Mucosa of descending colon (tissue), 3 donors: Measurements from ENCODE around the gene NUP54. TPM values are rescaled to one million over a fixed set of nuclear protein-coding genes. Genes with fewer than 3 reads are reported as not detected.
A peak's percentile ranks its signal among the peaks of the same experiment; 100 is the strongest.

ENCODE experiments used
- ATAC-seq: fragments of 200-7000 bp; cut with Tn5 transposase; one replicate; pipeline ENCODE4 v1.9.1; 2020; ENCODE audit warnings: mild to moderate bottlenecking, moderate library complexity
- DNase-seq, 3 donors: peaks; one replicate each; pipeline ENCODE4 v3.0.0-alpha.2; 2020
- H3K36me3 ChIP-seq: fragments of 200-600 bp; one replicate; pipeline ENCODE4 v1.8.0; 2021; ENCODE audit warnings: low read depth, mild to moderate bottlenecking
- H3K4me1 ChIP-seq: fragments of 200-600 bp; one replicate; pipeline ENCODE4 v1.8.0; 2021; ENCODE audit warnings: low read depth, mild to moderate bottlenecking
- H3K4me3 ChIP-seq: fragments of 200-600 bp; one replicate; pipeline ENCODE4 v1.8.0; 2021; ENCODE audit warnings: mild to moderate bottlenecking
- H3K9me3 ChIP-seq: fragments of 200-600 bp; one replicate; pipeline ENCODE4 v1.8.0; 2021; ENCODE audit warnings: mild to moderate bottlenecking
- intact Hi-C, 2 donors: fragments of 100-400 bp; cut with DNase I in 1 of 2; cut with micrococcal nuclease in 1 of 2; formaldehyde crosslinking; loops; one replicate each; pipeline versions ENCODE4 v1.11.0 to v1.11.1; 2022; cut with DNase I, micrococcal nuclease
- total RNA-seq, 3 donors: library from RNA; stranded (reverse); fragmentation: NEBNext Ultra II Directional in 2 of 3; extraction: Animal tissue kit (Norgen Biotek cat#: 25700) in 2 of 3; gene quantifications; one replicate each; pipeline versions ENCODE4 v1.2.1 to v1.2.4, GENCODE V29; 2021 to 2023
- TF ChIP-seq, protein P1 (sequence below): fragments of 200-600 bp; IDR thresholded peaks from one replicate; pipeline ENCODE4 v1.8.0; 2022; ENCODE audit warnings: antibody characterized with exemption, mild to moderate bottlenecking
- donor health status: DM: no; HTN: no; CAD: no; lungs with moderate emphysema.
- donor health status: DM: no; HTN: no; CAD: no.
- donor health status: DM: no; HTN: yes; CAD: no.

The NUP54 gene
- total RNA-seq, 3 donors from 2014 or later, result 32.1 to 40.3 (median 36.4) TPM

- H3K4me1 ChIP-seq, result no peaks in the 10 kb centered on the region
- H3K9me3 ChIP-seq, result no peaks in the 10 kb centered on the region
- no peak overlapping the region for H3K4me3 ChIP-seq
- intact Hi-C loops, result loop anchor here in 1 of 2 donors (10.0 kb wide), 2 partner anchors 75 to 195 kb away; partner anchors contain the start of gene FAM47E
- peaks cover 4% of the 10 kb centered on the region for H3K36me3 ChIP-seq
- TF ChIP-seq, protein P1, sequence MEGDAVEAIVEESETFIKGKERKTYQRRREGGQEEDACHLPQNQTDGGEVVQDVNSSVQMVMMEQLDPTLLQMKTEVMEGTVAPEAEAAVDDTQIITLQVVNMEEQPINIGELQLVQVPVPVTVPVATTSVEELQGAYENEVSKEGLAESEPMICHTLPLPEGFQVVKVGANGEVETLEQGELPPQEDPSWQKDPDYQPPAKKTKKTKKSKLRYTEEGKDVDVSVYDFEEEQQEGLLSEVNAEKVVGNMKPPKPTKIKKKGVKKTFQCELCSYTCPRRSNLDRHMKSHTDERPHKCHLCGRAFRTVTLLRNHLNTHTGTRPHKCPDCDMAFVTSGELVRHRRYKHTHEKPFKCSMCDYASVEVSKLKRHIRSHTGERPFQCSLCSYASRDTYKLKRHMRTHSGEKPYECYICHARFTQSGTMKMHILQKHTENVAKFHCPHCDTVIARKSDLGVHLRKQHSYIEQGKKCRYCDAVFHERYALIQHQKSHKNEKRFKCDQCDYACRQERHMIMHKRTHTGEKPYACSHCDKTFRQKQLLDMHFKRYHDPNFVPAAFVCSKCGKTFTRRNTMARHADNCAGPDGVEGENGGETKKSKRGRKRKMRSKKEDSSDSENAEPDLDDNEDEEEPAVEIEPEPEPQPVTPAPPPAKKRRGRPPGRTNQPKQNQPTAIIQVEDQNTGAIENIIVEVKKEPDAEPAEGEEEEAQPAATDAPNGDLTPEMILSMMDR, result peak; percentile 77
- peak; percentile 81 to 98 (median 89) for DNase-seq
- peak; percentile 98 for ATAC-seq
These were observed 31.5 kb upstream of the NUP54 start for GRCh38 chr4:76179398-76180318.

- H3K4me1 ChIP-seq, result no peaks in the 10 kb centered on the region
- no peak overlapping the region for H3K4me3 ChIP-seq
- H3K36me3 ChIP-seq, result peaks cover 4% of the 10 kb centered on the region
- intact Hi-C loops, result loop anchor here in 1 of 2 donors (10.0 kb wide), 1 partner anchor 77 kb away; the partner anchor contains the start of gene FAM47E
- no peaks in the 10 kb centered on the region for H3K9me3 ChIP-seq
- ATAC-seq (no peak), DNase-seq (no peak)
- TF ChIP-seq, protein P1, result no peak
These were observed 30.1 kb upstream of the NUP54 start for GRCh38 chr4:76178296-76178695.

- no peaks in the 10 kb centered on the region for H3K9me3 ChIP-seq
- no peak overlapping the region for H3K4me3 ChIP-seq
- DNase-seq (no peak), ATAC-seq (no peak)
- TF ChIP-seq, protein P1, result no peak
- H3K36me3 ChIP-seq, result peaks cover 8% of the 10 kb centered on the region
- intact Hi-C loops, result loop anchor here in 1 of 2 donors (10.0 kb wide), 1 partner anchor 77 kb away; the partner anchor contains the start of gene FAM47E
- no peaks in the 10 kb centered on the region for H3K4me1 ChIP-seq
These were observed 29.5 kb upstream of the NUP54 start for GRCh38 chr4:76177709-76178108.

- Histone ChIP-seq H3K36me3 (peaks cover 12% of the 10 kb centered on the region), H3K4me1 (no peaks in the 10 kb centered on the region), H3K4me3 (no peak overlapping the region), H3K9me3 (no peaks in the 10 kb centered on the region)
- intact Hi-C loops, result loop anchor here in 1 of 2 donors (10.0 kb wide), 1 partner anchor 79 kb away; the partner anchor contains the start of gene FAM47E
- ATAC-seq (no peak), DNase-seq (no peak)
- TF ChIP-seq, protein P1, result no peak
These were observed 27.1 kb upstream of the NUP54 start for GRCh38 chr4:76175336-76175735.

- DNase-seq, result no peak
These were observed 26.0 kb upstream of the NUP54 start for GRCh38 chr4:76174216-76174615.

More at GRCh38 chr4:76174216-76174615, 26.0 kb upstream of the NUP54 start:
- ATAC-seq, result no peak
- Histone ChIP-seq H3K4me1 (no peaks in the 10 kb centered on the region), H3K9me3 (no peaks in the 10 kb centered on the region), H3K36me3 (peaks cover 13% of the 10 kb centered on the region), H3K4me3 (no peak overlapping the region)
- TF ChIP-seq, protein P1, result no peak
- intact Hi-C loops, result loop anchor here in 1 of 2 donors (10.0 kb wide), 1 partner anchor 81 kb away; the partner anchor contains the start of gene FAM47E
